KMS-11 (cell line): Measurements from ENCODE around the gene IPO4.

Source experiments
- H2AFZ ChIP-seq: fragments of 200-600 bp; sonication (generic); 2 replicates; pipeline ENCODE4 v1.6.1; 2016; ENCODE audit warnings: antibody characterized with exemption, mixed run types, low read depth
- H3K27ac ChIP-seq: fragments of 200-600 bp; sonication (generic); 2 replicates; pipeline ENCODE4 v1.6.1; 2016; ENCODE audit warnings: mild to moderate bottlenecking, mixed run types
- H3K27me3 ChIP-seq: fragments of 200-600 bp; sonication (generic); 2 replicates; pipeline ENCODE4 v1.6.1; 2017; ENCODE audit warnings: mild to moderate bottlenecking, low read depth, mixed run types, moderate library complexity; ENCODE audit not compliant: insufficient read depth
- H3K36me3 ChIP-seq: fragments of 200-600 bp; sonication (generic); 2 replicates; pipeline ENCODE4 v1.6.1; 2017; ENCODE audit warnings: mild to moderate bottlenecking, mixed run types; ENCODE audit not compliant: insufficient read depth
- H3K4me1 ChIP-seq: fragments of 200-600 bp; sonication (generic); 2 replicates; pipeline ENCODE4 v1.6.1; 2016; ENCODE audit warnings: mild to moderate bottlenecking, low read depth, mixed run types; ENCODE audit not compliant: poor library complexity, severe bottlenecking
- H3K4me2 ChIP-seq: fragments of 200-600 bp; sonication (generic); 2 replicates; pipeline ENCODE4 v1.7.0; 2016; ENCODE audit warnings: mild to moderate bottlenecking, mixed run types
- H3K4me3 ChIP-seq: fragments of 200-600 bp; sonication (generic); IDR thresholded peaks from 2 replicates; pipeline ENCODE4 v1.6.1; 2017; ENCODE audit warnings: low read depth, low read length, mixed read lengths; ENCODE audit not compliant: insufficient read depth
- H3K79me2 ChIP-seq: fragments of 200-600 bp; sonication (generic); 2 replicates; pipeline ENCODE4 v1.6.1; 2016; ENCODE audit warnings: low read depth, mixed run types; ENCODE audit not compliant: insufficient read depth
- H3K9ac ChIP-seq: fragments of 200-600 bp; sonication (generic); 2 replicates; pipeline ENCODE4 v1.6.1; 2016; ENCODE audit warnings: mild to moderate bottlenecking, mixed run types
- H4K20me1 ChIP-seq: fragments of 200-600 bp; sonication (generic); 2 replicates; pipeline ENCODE4 v1.6.1; 2016; ENCODE audit warnings: mild to moderate bottlenecking, mixed run types; ENCODE audit not compliant: insufficient read depth
- TF ChIP-seq, protein P1 (sequence below): fragments of 200-600 bp; sonication (generic); conservative IDR thresholded peaks from 2 replicates; pipeline ENCODE4 v1.6.1; 2017; ENCODE audit warnings: low read depth, mild to moderate bottlenecking, antibody characterized with exemption, low read length, moderate library complexity, mixed read lengths

IPO4 gene

DNA sequence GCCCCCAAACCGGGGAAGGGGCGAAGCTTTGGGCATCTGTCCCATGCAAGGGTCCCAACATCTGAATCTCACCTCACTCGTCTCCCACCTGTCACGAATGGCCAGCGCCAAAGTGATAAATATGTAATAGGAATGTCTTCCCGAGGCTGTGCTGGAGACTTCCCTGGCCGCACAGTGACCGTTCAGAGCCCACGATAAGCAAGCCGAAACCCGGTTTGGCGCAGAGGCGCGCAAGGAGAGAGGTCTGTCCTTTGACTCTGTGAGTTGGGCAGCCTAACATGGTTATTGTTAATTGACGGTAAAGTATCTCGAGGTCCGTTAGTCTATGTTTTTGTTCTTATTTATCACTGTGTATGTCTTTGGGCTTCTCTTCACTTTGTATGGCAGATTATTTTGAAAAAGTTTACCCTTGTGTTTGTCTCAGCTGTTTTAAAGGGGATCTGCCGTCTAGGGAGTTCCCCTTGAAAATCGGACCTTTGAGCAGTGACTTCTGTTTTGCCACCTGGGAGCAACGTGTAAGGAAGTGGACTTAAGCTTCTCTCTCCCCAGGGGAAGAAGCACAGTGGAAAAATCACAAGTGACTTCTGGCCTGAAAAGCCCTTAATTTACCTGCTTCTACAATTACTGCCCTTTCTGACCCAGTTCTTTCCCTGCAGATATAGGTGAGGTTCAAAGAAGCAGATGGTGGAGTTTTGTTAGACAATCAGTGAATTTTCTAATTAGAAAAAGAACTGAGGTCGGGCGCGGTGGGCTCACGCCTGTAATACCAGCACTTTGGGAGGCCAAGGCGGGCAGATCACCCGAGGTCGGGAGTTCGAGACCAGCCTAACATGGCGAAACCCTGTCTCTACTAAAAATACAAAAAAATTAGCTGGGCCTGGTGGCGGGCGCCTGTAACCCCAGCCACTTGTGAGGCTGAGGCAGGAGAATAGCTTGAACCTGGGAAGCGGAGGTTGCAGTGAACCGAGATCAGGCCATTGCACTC, 7.7 kb upstream of the IPO4 start:
- TF ChIP-seq, protein P1, sequence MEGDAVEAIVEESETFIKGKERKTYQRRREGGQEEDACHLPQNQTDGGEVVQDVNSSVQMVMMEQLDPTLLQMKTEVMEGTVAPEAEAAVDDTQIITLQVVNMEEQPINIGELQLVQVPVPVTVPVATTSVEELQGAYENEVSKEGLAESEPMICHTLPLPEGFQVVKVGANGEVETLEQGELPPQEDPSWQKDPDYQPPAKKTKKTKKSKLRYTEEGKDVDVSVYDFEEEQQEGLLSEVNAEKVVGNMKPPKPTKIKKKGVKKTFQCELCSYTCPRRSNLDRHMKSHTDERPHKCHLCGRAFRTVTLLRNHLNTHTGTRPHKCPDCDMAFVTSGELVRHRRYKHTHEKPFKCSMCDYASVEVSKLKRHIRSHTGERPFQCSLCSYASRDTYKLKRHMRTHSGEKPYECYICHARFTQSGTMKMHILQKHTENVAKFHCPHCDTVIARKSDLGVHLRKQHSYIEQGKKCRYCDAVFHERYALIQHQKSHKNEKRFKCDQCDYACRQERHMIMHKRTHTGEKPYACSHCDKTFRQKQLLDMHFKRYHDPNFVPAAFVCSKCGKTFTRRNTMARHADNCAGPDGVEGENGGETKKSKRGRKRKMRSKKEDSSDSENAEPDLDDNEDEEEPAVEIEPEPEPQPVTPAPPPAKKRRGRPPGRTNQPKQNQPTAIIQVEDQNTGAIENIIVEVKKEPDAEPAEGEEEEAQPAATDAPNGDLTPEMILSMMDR: no peak
- H3K27me3 ChIP-seq: no peaks in the 10 kb centered on the region
- peaks cover 10% of the 10 kb centered on the region for H3K4me1 ChIP-seq
- peak overlapping the region; percentile 94 for H3K27ac ChIP-seq
- no peaks in the 10 kb centered on the region; the same call in 1 of the 2 replicates for H3K79me2 ChIP-seq
- H2AFZ ChIP-seq: peak overlapping the region; percentile 81
- H3K4me2 ChIP-seq: peak overlapping the region; percentile 74
- no peaks in the 10 kb centered on the region for H3K36me3 ChIP-seq
- no peaks in the 10 kb centered on the region for H4K20me1 ChIP-seq
- H3K9ac ChIP-seq: peak overlapping the region; percentile 99
- H3K4me3 ChIP-seq: peak overlapping the region; percentile 55

DNA sequence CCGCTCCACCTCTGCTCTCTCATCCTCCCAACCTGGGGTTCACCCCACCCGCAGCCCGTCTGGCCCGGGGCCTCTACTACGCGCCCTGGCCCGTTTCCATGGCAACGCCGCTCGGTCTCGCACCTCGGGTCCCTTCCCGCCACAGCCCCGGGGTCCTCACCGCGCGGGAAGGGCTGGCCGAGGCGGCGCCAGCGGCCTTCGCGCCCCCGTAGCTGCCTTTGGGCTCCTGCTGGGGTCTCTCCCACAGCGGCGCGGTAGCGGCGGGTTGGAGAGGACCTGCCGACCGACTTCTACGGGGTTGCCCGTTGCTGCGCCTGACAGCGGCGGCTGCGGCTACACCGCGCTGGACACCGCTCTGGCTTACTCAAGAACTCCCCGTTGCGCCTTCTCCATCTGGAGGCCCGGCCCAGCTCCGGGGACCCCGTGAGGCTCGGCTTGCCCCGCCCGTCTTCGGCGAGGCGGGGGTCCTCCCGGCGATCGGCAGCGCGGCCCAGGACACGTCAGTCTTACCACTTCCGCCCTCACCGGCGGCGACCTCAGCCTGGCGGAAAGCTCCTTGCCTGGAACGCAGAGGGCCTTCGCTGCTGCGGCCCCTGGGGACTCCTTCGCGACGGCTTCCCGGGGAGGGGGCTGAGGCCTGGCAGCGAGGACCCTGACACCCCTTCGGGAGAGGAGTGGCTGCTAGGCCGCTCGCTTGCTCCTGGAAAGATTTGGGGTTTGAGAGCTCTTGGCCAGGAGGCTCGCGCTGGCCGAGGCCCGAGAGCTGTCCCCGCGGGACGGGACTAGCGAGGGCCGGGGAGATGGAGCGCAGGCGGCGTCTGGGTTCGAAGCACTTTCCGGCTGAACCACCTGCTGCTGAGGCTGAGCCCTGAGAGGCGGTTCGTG, 6.8 kb upstream of the IPO4 start, which contains the start of gene TM9SF1:
TM9SF1 (minus strand) TSS at position 256 of the 885 bp plus-strand sequence. CDS start 422 bp downstream, outside the sequence.
- no peaks in the 10 kb centered on the region; the same call in 1 of the 2 replicates for H3K79me2 ChIP-seq
- no peaks in the 10 kb centered on the region for H4K20me1 ChIP-seq
- H3K9ac ChIP-seq: peak within 1 kb of the TSS; percentile 99
- no peaks in the 10 kb centered on the region for H3K36me3 ChIP-seq
- H3K27ac ChIP-seq: peak within 1 kb of the TSS; percentile 94
- H3K4me2 ChIP-seq: peak within 1 kb of the TSS; percentile 74
- peak within 1 kb of the TSS; percentile 81 for H2AFZ ChIP-seq
- H3K4me3 ChIP-seq: peak within 1 kb of the TSS; percentile 55
- TF ChIP-seq, protein P1: no peak
- H3K4me1 ChIP-seq: peaks cover 10% of the 10 kb centered on the region
- no peaks in the 10 kb centered on the region for H3K27me3 ChIP-seq

DNA sequence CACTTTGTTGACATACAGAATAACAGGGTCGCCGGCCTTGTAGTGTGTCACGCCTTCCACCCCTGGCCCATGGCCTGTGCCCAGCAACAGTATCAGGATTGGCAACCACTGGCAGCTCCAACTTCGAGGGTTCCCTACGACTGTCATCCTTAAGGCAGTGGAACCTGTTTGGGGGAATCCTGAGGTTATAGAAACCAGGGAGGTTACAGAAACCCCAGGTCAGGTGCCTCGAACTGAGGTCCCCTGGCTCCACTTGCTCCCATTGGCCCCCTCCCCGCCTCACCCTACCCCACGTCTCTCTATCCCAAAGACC, 6.2 kb upstream of the IPO4 start:
- TF ChIP-seq, protein P1: no peak
- peaks cover 10% of the 10 kb centered on the region for H3K4me1 ChIP-seq
- no peaks in the 10 kb centered on the region for H3K36me3 ChIP-seq
- no peaks in the 10 kb centered on the region; the same call in 1 of the 2 replicates for H3K79me2 ChIP-seq
- H3K27ac ChIP-seq: peak overlapping the region; percentile 94
- H2AFZ ChIP-seq: peak overlapping the region; percentile 81; the same call in 1 of the 2 replicates
- no peak overlapping the region for H3K4me3 ChIP-seq
- H3K27me3 ChIP-seq: no peaks in the 10 kb centered on the region
- H4K20me1 ChIP-seq: no peaks in the 10 kb centered on the region
- H3K4me2 ChIP-seq: peak overlapping the region; percentile 57
- H3K9ac ChIP-seq: peak overlapping the region; percentile 99

DNA sequence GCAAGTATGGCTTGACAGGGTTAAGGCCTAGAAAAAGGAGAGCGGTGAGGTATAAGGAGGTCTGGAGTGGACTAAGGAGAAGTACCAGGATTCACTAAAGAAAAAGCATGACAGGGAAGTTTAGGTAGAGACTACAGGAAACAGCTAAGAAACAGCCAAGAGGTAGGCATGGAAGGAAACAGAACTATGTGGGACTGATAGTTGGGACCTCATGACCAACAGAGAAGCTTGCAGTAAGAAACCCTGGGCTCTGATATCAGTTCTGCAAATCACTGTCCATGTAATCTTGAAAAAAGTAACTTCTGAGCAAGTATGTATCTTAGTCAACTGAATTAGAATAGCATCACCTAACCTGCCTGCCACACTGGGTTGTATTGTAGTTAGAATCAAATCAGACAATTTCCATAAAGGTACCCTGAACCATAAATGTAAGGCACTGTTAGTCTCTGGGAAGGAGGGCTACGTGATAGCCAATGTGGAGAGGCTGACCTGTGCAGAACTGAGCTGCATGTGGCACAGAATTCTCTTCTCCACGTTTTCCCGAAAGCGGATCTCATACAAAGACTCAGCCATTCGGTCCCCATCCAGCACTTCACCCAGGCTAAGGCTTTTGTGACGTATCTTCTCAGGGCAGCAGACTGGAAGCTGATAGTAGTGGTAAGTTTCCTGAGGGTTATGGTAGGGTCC, 5.7 kb upstream of the IPO4 start:
- Histone ChIP-seq H3K9ac (no peak overlapping the region), H3K27me3 (no peaks in the 10 kb centered on the region), H3K4me1 (peaks cover 10% of the 10 kb centered on the region), H3K27ac (peak overlapping the region; percentile 94; the same call in 1 of the 2 replicates), H4K20me1 (no peaks in the 10 kb centered on the region), H3K4me2 (peak overlapping the region; percentile 57), H3K36me3 (no peaks in the 10 kb centered on the region), H3K79me2 (no peaks in the 10 kb centered on the region; the same call in 1 of the 2 replicates), H3K4me3 (no peak overlapping the region), H2AFZ (peak overlapping the region; percentile 81; the same call in 1 of the 2 replicates)
- TF ChIP-seq, protein P1: no peak
